Gastroesophageal sphincter (tissue), 3 donors: ENCODE measurements around the gene BCKDK.

Experiments used
- CTCF ChIP-seq, 4 experiments: fragments of 200-600 bp in 2 of 4; fragments of 450-650 bp in 2 of 4; sonication (generic) in 1 of 4; IDR thresholded peaks; one replicate each; pipeline ENCODE4 v1.5.1; 2017 to 2019; ENCODE audit warnings: antibody characterized with exemption in 4 of 4, mild to moderate bottlenecking in 2 of 4, moderate library complexity in 2 of 4
- POLR2A ChIP-seq, 2 donors: fragments of 450-650 bp; IDR thresholded peaks; one replicate each; pipeline ENCODE4 v1.6.1; 2017; ENCODE audit warnings: antibody characterized with exemption in 2 of 2, mild to moderate bottlenecking in 2 of 2, moderate library complexity in 1 of 2

GRCh38 chr16:31147574-31147973 lies 39.4 kb downstream of the BCKDK start:
- TF ChIP-seq CTCF (IDR thresholded peaks at IDR 0.05) (no peak), POLR2A (IDR thresholded peaks at IDR 0.05) (no peak)
